Measurements from ENCODE around the gene LRRC25. TPM values are rescaled to one million over a fixed set of nuclear protein-coding genes. Genes with fewer than 3 reads are reported as not detected.
"Not testable (repeated sequence)": the region's sequence is repeated elsewhere in the genome, so short reads cannot be mapped to it uniquely, and the experiment has no call there.

LRRC25 gene
- total and polyA plus RNA-seq, 3 donors from 2014 or later: 1.6 to 4.0 (median 3.4) TPM

- H3K9me3 ChIP-seq: no peaks in the 10 kb centered on the region
- TF ChIP-seq POLR2A (IDR thresholded peaks at IDR 0.05) (no peak), CTCF (IDR thresholded peaks at IDR 0.05) (no peak)
- H3K36me3 ChIP-seq (ENCODE audit: low read depth, missing control alignments): no peaks in the 10 kb centered on the region
- no peaks in the 10 kb centered on the region for H3K27me3 ChIP-seq
- intact Hi-C loops (cut with DNase I; ENCODE audit: low total_unique reads): no loop called here
- H3K4me1 ChIP-seq: peaks cover 46% of the 10 kb centered on the region
- peak overlapping the region; percentile 92 to 93 for H3K27ac ChIP-seq
- WGBS, 2 donors: 11 to 15% methylated on average over 8 to 11 of the region's 11 CpGs
- no peak for DNase-seq
- H3K4me3 ChIP-seq: peak overlapping the region in 1 of 2 donors; percentile 57
Observed at GRCh38 chr19:18414504-18415177, 17.2 kb upstream of the LRRC25 start.

GRCh38 chr19:18412610-18413239 is 15.3 kb upstream of the LRRC25 start:
- no peak overlapping the region for H3K27ac ChIP-seq
- H3K36me3 ChIP-seq (ENCODE audit: low read depth, missing control alignments): no peaks in the 10 kb centered on the region
- TF ChIP-seq CTCF (IDR thresholded peaks at IDR 0.05): no peak
- TF ChIP-seq POLR2A (IDR thresholded peaks at IDR 0.05): no peak
- intact Hi-C loops (cut with DNase I; ENCODE audit: low total_unique reads): no loop called here
- H3K9me3 ChIP-seq: no peaks in the 10 kb centered on the region
- DNase-seq: no peak
- H3K27me3 ChIP-seq: no peaks in the 10 kb centered on the region
- no peak overlapping the region for H3K4me3 ChIP-seq
- peaks cover 34% of the 10 kb centered on the region for H3K4me1 ChIP-seq
- 82 to 85% methylated on average over 16 of the region's 16 CpGs for WGBS, 2 donors

GRCh38 chr19:18408053-18408476 is 10.6 kb upstream of the LRRC25 start:
- H3K9me3 ChIP-seq: no peaks in the 10 kb centered on the region
- intact Hi-C loops (cut with DNase I; ENCODE audit: low total_unique reads): no loop called here
- H3K4me1 ChIP-seq: peaks cover 3% of the 10 kb centered on the region
- H3K27me3 ChIP-seq: no peaks in the 10 kb centered on the region
- no peak overlapping the region for H3K27ac ChIP-seq
- peak in 1 of 3 experiments; percentile 14 for TF ChIP-seq CTCF (IDR thresholded peaks at IDR 0.05)
- TF ChIP-seq POLR2A (IDR thresholded peaks at IDR 0.05): no peak
- H3K36me3 ChIP-seq (ENCODE audit: low read depth, missing control alignments): no peaks in the 10 kb centered on the region
- no peak for DNase-seq
- no peak overlapping the region for H3K4me3 ChIP-seq
- 63 to 70% methylated on average over 10 of the region's 10 CpGs for WGBS, 2 donors

- no peaks in the 10 kb centered on the region for H3K27me3 ChIP-seq
- H3K27ac ChIP-seq: no peak overlapping the region
- no peak overlapping the region for H3K4me3 ChIP-seq
- peaks cover 16% of the 10 kb centered on the region for H3K4me1 ChIP-seq
- intact Hi-C loops (cut with DNase I; ENCODE audit: low total_unique reads): no loop called here
- no peaks in the 10 kb centered on the region for H3K9me3 ChIP-seq
- WGBS, 2 donors: 89 to 93% methylated on average over 9 of the region's 9 CpGs
- no peak for TF ChIP-seq CTCF (IDR thresholded peaks at IDR 0.05)
- TF ChIP-seq POLR2A (IDR thresholded peaks at IDR 0.05): no peak
- DNase-seq: no peak
- no peaks in the 10 kb centered on the region for H3K36me3 ChIP-seq (ENCODE audit: low read depth, missing control alignments)
Observed at GRCh38 chr19:18406749-18407148, 9.3 kb upstream of the LRRC25 start.

GRCh38 chr19:18405754-18406153 is 8.3 kb upstream of the LRRC25 start:
- H3K27ac ChIP-seq; H3K27me3 ChIP-seq; intact Hi-C loops (cut with DNase I; ENCODE audit: low total_unique reads); H3K9me3 ChIP-seq; DNase-seq; H3K4me3 ChIP-seq; H3K36me3 ChIP-seq (ENCODE audit: low read depth, missing control alignments): not testable (repeated sequence)
- WGBS, 2 donors: 93 to 95% methylated on average over 9 to 11 of the region's 11 CpGs
- H3K4me1 ChIP-seq: peaks cover 19% of the 10 kb centered on the region

GRCh38 chr19:18402455-18403248 is 5.2 kb upstream of the LRRC25 start:
- H3K4me3 ChIP-seq; DNase-seq; H3K9me3 ChIP-seq; H3K27me3 ChIP-seq; intact Hi-C loops (cut with DNase I; ENCODE audit: low total_unique reads); H3K36me3 ChIP-seq (ENCODE audit: low read depth, missing control alignments): not testable (repeated sequence)
- Histone ChIP-seq H3K4me1 (peaks cover 28% of the 10 kb centered on the region), H3K27ac (peak overlapping the region; percentile 1 to 45)
- 52 to 53% methylated on average over 17 to 18 of the region's 18 CpGs for WGBS, 2 donors
